Measurements from ENCODE around the gene MAP2K3.

MAP2K3 gene

DNA sequence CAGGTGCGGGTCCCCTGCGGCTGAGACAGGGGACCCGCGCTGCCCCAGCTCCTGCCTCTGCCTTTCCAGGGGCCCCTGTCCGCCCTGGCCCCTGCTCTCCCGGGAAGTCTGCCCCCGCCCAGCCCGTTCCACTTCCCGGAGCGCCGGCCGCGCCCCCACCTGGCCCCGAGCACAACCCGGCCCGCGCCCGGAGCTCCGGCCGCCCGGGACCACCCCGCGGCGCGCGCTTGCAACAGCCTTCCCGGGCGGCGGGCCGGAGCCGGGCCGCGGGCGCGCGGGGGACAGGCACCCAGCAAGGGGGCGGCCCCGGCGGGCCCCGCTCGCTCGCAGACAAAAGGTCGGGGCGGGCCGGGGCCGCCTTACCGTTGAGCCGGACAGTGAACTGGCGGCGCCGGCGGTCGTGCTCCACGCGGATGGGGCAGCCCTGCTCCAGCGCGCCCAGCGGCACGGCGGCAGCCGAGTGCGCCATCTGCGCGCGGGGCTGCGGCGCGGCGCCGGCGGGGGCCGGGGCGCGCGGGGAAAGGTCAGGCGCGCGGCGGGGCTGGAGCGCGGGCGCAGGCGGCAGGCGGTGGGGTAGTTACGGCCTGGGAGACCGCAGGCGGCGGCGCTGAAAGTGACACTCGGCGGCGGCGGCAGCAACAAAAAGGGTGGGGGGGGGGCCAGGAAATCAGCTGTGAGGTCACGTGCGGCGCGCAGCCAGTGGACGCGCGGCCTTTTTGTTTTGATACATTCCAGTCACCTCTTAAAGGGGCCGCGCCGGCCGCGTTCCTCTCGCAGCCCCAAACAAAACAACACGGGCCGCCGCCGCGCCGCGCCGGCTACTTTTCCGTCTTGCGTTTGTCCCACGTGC, 31.5 kb upstream of the MAP2K3 start, which contains the start of gene NATD1:
NATD1 (minus strand) TSS at position 615 of the 850 bp plus-strand sequence; CDS start at position 469, 146 bp downstream.
- DNase-seq, result peak; percentile 83

GRCh38 chr17:21253646-21254441, 30.7 kb upstream of the MAP2K3 start:
- DNase-seq, result no peak

GRCh38 chr17:21258593-21258992, 25.9 kb upstream of the MAP2K3 start:
- DNase-seq, result no peak

DNA sequence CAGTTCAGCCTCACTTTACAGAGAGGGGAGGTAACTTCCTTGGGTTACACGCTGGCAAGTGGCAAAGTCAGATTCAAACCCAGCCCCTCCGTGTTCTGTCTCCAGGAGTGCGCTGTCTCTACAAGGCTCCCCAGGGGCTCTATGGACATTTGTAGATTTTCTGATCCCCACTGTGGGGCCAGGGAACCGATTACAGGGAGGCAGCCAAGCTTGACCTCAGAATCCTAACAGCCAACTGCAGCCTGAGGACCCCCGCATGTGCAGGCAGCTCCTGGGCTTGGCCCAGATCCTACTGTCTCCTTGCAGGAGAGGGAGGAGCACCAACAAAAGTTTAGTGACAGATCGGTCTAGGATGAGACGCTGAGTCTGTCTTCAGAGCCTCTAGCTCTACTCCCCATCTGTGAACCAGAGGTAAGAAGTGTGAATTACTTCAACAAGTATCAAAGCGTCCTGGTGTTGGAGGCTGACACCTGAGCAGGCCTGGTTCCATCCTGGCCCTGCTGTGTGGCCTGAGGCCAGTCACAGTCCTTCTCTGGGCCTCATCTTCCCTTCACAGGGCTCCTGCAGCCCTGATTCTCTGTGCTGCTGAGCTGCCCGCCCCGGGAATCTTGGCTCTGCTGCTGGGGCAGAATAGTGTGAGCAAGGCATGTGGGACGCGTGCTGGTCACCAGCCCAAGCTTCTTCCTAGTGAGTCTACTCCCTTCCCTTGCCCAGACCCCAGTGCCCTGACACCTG, 22.1 kb upstream of the MAP2K3 start:
- DNase-seq, result no peak

GRCh38 chr17:21263376-21263775, 21.1 kb upstream of the MAP2K3 start:
- DNase-seq, result no peak

DNA sequence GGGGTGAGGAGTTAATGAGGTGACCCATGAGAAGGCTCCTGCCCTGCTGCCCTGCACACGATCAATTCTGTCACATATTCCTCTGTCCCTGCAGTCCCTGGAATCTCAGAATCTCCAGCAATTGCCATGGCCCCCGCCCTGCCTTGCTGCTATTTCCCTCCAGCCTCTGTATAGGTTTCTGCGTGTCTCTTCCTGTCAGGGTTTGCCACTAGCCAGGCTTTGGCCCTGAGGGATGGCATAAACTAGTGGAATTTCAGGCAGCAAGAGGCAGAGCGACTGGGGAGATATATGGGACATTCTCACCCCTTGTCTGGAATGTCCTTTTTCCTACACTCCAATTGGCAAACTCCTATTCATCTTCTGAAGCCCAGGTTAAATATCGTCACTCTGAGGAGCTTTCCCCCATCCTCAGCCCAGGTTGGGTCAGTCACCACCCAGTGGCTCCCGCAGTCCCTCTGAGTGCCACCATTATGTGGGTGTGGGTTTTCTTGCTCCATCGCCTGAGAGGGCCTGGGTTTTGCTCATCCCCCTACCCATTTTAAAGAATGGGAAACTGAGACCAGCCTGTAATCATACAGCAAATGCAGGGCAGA, 15.8 kb upstream of the MAP2K3 start:
- no peak for DNase-seq

DNA sequence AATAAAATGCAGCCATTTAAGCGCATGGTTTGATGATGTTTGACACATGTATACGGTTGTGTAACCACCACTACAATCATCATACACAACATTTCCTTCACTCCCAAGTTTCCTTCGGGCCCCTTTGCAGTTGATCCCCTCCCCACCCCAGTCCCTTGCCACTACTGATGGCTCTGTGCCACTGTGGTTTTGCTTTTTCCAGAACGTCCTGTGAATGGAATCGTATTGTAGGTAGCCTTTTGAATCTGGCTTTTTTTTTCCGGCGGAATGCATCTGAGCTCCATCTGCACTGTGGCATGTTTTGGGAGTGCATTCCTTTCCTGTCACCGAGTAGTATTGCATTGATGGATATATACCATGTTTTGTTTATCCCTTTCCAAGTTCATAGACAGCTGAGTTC, 15.1 kb upstream of the MAP2K3 start:
- DNase-seq, result peak; percentile 43

DNA sequence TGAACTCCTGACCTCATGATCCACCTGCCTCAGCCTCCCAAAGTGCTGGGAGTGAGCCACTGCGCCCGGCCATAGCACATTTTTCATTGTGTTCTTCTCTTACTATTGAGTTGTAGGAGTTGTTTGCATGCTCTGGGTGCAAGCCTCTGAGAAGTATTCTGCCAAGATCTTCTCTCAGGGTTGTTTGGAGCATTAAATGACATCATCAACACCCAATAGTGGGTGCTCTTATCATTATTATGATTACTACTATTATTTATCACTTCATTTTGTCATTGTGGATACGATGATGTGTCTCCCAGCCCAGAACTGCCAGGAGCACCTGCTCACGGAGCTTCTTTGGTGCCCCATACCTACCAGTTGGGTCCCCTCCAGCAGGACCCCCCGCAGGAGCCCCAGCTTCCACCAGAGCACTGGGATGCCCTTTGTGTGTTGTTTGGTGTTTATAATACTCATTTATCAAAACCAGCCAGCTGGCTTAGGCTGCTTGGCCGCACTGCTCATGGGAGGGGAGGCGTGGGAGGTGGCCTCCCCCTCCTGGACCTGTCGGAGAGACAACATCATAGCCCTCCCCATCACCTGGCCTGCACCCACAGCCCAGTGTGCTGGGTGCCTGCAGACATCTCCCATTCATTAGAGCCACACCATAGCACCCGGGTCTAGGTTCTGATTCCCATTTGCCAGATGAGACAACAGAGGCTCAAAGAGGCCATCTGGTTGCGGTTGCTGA, 12.9 kb upstream of the MAP2K3 start:
- no peak for DNase-seq

DNA sequence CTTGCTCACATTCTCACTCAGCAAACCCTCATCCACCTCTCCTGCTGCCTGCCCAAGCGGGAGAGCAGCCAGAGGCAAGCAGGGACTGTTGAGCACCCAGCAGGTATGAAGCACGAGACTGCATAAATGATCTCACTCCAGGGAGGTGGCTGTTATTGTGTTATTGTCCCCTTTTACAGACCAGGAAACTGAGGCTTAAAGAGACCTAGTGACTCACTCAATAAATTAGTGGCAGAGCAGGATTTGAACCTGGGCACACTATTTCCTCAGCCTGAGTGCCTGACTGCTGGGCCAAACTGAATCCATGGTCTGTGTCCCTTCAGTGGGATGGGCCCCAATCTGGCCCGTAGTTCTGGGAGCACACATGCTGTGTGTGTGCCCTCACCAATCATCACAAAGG, 12.3 kb upstream of the MAP2K3 start:
- DNase-seq, result no peak

- DNase-seq, result no peak
These were observed 11.4 kb upstream of the MAP2K3 start for GRCh38 chr17:21272881-21273792.

DNA sequence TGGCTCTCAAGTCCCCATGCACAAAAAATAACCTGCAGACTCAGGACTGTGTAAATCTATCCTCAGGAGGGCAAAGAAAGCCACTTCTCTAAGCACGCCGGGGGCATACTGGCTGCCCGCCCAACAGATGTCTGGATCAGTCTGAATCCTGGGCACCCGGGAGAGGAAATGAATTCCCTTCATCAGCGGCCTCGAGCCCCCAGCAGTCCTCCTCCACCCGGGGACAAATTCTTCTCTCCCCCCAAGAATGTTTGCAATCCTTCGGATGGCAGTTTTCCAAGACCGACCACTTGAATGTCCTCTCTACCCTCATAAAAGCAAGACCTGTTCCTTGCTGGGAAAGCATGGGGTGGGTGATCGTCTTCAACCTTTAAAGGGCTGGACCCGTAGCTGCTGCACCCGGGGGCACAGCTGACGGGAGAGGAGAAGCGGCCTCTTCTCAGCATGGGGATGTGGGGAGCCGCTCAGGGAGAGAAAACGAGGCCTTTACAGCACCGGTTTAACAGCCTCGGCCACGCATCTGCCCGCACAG, 9.4 kb upstream of the MAP2K3 start:
- peak; percentile 75 for DNase-seq

- peak; percentile 83 for DNase-seq
These were observed 8.8 kb upstream of the MAP2K3 start for GRCh38 chr17:21275579-21276263.

- DNase-seq, result no peak
These were observed 8.3 kb upstream of the MAP2K3 start for GRCh38 chr17:21276264-21276588.

- no peak for DNase-seq
These were observed 7.2 kb upstream of the MAP2K3 start for GRCh38 chr17:21277332-21277731.

GRCh38 chr17:21278450-21279197, 5.9 kb upstream of the MAP2K3 start:
- no peak for DNase-seq

DNA sequence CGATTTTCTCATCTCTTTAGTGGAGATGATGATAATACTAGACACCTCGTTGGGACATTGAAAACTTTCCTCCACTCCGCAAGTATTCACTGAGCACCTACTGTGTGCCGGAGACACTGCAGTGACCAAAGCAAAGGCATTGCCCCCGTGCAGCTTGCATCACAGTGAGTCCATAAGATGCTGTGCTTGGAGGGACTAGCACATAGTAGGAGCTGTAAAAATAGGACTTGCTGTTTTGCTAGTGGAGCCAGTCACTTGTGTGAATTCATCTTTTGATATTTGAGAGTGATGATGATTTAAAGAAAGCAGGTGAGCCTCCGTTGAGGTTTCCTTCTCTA, 5.3 kb upstream of the MAP2K3 start:
- no peak for DNase-seq

GRCh38 chr17:21279582-21279981, 4.9 kb upstream of the MAP2K3 start:
- no peak for DNase-seq

DNA sequence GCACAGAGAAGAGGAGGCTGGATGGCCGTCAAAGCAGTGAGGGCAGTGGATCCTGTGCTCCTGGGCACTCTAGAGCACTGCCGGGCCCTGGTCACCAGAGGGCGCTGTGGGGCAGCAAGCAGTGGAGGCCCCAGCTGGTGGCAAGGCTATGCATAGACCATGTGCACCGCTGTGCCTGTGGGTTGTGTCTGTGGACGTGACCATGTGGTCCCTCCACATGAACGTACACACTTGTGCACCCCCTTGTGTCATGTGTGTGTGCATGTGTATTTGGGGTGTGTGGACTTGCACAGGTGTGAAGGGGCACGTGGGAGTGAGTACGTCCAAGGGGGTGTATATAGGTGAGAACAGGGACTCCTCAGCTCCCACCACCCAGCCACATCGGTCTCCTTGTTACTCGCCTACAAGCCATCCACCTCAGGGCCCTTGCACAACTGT, 4.4 kb upstream of the MAP2K3 start:
- DNase-seq, result peak; percentile 84

GRCh38 chr17:21282231-21282630, 2.3 kb upstream of the MAP2K3 start:
- DNase-seq, result peak; percentile 100

Data from fibroblast of skin of scalp (primary cell).